Measurements from ENCODE around the gene CCDC83.
"Not testable (repeated sequence)": the region's sequence is repeated elsewhere in the genome, so short reads cannot be mapped to it uniquely, and the experiment has no call there.

The CCDC83 gene

DNA sequence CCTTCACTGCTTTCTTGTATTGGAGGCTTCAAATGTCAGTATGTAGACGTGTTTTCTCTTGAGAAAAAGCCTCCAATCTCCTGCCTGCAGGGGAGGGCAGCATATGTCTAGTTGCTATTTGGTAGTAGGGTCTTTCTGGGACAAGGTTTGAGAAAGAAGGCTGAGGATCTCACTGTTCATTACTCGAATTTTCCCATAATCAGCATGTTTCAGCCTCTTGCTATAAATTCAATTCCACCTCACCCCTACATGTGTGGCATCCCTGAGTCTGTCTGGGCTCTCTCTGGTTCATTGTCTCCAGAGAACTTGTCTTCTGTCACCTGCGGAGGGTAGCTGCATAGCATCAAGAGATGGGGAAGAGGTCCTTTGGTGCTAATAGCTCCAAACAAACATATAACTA is 19.5 kb upstream of the CCDC83 start:
- DNase-seq (ENCODE audit: low read depth): no peak

DNA sequence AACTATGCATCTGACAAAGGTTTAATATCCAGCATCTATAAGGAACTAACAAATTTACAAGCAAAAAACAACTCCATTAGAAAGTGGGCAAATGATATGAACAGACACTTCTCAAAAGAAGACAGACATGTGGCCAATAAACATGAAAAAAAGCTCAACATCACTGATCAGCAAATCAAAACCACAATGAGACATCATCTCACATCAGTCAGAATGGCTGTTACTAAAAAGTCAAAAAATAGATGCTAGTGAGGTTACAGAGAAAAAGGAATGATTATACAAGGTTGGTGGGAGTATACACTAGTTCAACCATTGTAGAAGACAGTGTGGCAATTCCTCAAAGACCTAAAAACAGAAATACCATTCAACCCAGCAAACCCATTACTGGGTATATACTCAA is 14.3 kb upstream of the CCDC83 start:
- DNase-seq (ENCODE audit: low read depth): not testable (repeated sequence)

- no peak for DNase-seq (ENCODE audit: low read depth)
Measured at GRCh38 chr11:85843929-85844328, 11.3 kb upstream of the CCDC83 start.

DNA sequence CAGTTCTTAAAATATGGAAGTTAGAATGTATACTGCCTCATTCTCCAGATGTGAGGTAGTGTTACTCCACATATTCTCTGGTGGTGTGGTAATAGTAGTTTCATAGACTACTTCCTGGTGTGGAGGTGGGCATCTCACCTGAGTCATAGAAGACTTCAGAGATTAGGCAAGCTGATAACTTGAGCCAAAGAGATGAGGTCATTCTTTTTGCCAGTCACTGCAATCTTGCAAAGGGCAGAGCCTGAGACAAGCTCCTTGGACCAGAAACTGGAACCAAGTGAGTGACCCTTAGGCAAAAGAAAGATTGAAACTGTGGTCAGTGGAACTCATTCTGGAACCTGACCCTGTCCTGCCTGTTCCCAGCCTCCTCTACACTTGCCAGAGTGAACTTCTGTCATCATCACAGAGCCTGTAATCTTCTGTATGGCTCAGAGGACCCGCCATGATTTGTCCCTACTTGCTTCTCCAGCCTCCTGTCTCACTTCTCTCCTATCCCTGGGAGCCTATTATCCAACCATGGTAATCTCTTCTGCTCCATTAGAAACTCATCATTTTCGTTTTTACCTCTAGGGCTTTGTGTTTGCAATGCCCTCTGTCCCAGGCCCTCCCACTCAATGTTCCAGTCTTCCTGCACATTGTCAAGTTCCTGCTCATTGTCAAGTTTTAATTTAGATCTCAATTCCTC is 10.6 kb upstream of the CCDC83 start:
- no peak for DNase-seq (ENCODE audit: low read depth)

- no peak for DNase-seq (ENCODE audit: low read depth)
Measured at GRCh38 chr11:85845124-85845631, 10.0 kb upstream of the CCDC83 start.

GRCh38 chr11:85847436-85847835 is 7.7 kb upstream of the CCDC83 start:
- DNase-seq (ENCODE audit: low read depth): no peak

DNA sequence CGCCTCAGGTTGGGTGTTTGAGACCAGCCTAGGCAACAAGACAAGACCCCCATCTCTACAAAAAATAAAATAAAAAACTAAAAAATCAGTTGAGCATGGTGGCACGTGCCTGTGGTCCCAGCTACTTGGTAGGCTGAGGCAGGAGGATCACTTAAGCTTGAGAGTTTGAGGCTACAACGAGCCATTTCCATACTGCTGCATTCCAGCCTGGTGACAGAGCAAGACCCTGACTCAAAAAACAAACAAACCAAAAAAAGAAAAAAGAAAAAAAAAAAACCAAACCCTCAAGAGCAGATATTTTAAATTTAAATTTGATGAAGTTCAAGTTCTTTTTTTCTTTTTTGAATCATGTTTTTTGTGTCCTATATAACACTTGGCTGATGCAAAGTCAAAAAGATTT is 7.2 kb upstream of the CCDC83 start:
- DNase-seq (ENCODE audit: low read depth): no peak

DNA sequence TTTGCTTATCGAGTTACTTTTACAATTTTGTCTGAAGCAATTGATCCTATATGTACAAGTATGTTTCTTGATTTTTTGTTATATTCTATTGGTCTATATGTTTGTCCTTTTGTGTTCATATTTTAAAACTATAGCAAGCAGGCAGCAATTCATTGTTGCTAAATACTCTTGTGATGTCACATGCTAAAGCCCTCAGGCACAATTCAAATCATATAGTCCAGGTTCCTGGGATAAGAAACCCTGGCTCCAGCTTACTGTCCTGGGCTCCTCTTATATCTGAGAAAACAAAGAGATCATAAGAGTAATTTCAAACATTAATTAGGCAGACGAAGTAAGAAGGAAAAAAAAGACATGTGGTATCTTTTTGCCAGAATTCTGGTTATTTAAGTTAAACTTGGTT is 6.6 kb upstream of the CCDC83 start:
- DNase-seq (ENCODE audit: low read depth): no peak

DNA sequence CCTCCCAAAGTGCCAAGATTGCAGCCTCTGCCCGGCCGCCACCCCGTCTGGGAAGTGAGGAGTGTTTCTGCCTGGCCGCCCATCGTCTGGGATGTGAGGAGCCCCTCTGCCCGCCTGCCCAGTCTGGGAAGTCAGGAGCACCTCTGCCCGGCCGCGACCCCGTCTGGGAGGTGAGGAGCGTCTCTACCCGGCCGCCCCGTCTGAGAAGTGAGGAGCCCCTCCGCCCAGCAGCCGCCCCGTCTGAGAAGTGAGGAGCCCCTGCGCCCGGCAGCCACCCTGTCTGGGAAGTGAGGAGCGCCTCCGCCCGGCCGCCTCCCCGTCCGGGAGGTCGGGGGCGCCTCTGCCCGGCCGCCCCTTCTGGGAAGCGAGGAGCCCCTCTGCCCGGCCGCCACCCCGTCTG is 2.4 kb upstream of the CCDC83 start:
- DNase-seq (ENCODE audit: low read depth): not testable (repeated sequence)

- DNase-seq (ENCODE audit: low read depth): not testable (repeated sequence)
Measured at GRCh38 chr11:85853541-85853940, 1.6 kb upstream of the CCDC83 start.

- no peak for DNase-seq (ENCODE audit: low read depth)
Measured at GRCh38 chr11:85854212-85854556, 999 bp upstream of the CCDC83 start.

DNA sequence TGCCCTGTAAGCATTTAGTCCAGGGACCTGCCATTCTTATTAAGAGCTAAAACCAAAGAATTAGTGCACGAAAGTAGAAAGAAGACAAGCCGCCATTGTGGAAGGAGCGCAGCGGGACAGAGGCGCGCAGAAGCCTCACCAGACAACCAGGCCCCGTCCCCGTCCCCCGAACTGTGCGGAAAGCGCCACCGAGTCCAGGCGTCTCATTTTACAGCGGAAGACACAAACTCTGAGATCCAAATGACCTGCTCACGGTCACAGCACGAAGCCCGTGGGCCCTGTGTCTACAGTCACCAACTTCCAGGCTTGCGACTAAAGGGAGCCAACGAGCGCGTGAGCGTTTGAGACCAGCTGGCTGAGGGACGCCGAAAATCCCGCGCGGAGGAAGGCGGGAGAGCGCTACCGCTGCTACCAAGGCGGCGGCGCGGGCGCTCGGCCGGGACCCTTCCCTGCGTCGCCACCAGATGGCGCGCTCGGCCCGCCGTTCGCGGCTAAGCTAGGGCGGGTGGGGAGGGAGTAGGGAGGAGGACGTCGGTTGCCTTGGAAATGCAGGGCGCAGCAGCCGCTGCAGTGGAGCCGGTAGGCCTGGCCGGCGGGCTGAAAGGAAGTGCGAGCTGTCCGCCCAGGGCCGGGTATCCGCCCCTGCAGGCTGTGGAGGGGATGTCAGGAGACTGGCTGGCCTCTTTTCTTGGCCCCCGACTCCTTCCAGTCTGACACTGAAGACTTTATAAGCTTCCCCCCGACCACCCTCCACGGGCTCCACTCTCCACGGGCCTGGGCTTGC is 434 bp upstream of the CCDC83 start:
- peak; percentile 81 for DNase-seq (ENCODE audit: low read depth)

GRCh38 chr11:85857098-85857497 is 1.9 kb downstream of the CCDC83 start:
- DNase-seq (ENCODE audit: low read depth): no peak

- DNase-seq (ENCODE audit: low read depth): not testable (repeated sequence)
Measured at GRCh38 chr11:85859541-85859940, 4.4 kb downstream of the CCDC83 start.

DNA sequence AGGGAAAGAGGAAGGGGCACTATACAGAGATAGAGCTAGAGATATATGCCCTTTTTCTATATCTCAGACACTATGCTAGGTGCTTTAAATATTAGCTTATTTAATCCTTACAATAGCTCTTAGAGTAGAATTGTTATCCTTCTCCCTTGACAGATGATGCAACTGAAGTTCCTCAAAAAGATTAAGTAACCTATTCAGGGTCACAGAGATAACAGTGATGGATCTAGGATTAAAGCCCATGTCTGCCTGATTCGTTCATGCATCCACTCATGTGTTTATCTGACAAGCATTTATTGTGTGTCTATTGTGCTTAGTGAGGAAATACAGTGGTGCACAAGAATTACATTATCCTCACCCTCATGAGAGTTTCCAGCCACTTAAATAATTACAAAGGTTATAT is 8.7 kb downstream of the CCDC83 start:
- no peak for DNase-seq (ENCODE audit: low read depth)

DNA sequence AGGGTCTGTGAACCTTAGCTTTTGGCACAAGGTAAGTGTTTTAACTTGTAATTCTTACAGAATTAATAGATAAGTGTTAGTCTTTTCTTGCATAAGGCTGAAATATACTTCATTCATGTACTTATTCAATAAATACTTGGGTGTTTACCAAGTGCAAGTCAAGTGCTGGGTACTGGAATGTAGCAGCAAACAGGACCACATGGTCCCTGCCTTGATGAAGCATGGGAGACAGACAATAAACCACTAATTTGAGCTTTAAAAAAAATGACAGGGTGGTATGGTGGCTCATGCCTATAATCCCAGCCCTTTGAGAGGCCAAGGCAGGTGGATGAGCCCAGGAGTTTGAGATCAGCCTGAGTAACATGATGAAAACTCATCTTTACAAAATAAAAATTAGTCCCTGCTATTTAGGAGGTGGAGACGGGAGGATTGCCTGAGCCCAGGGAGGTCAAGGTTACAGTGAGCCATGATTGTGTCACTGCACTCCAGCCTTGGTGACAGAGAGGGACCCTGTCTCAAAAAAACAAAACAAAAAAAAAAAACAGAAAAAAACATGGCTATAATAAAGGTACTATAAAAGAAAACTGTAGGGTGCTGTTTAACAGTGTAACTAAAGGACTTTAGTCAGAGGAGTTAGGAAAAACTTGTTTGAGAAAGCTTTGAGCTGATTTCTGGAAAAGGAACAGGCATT is 11.1 kb downstream of the CCDC83 start:
- DNase-seq (ENCODE audit: low read depth): no peak

GRCh38 chr11:85867751-85868150 is 12.6 kb downstream of the CCDC83 start:
- DNase-seq (ENCODE audit: low read depth): no peak

GRCh38 chr11:85869781-85870180 is 14.6 kb downstream of the CCDC83 start:
- DNase-seq (ENCODE audit: low read depth): no peak

- DNase-seq (ENCODE audit: low read depth): no peak
Measured at GRCh38 chr11:85874265-85874664, 19.1 kb downstream of the CCDC83 start.

GRCh38 chr11:85875505-85875904 is 20.3 kb downstream of the CCDC83 start:
- no peak for DNase-seq (ENCODE audit: low read depth)

GRCh38 chr11:85884581-85885021 is 29.4 kb downstream of the CCDC83 start:
- no peak for DNase-seq (ENCODE audit: low read depth)

DNA sequence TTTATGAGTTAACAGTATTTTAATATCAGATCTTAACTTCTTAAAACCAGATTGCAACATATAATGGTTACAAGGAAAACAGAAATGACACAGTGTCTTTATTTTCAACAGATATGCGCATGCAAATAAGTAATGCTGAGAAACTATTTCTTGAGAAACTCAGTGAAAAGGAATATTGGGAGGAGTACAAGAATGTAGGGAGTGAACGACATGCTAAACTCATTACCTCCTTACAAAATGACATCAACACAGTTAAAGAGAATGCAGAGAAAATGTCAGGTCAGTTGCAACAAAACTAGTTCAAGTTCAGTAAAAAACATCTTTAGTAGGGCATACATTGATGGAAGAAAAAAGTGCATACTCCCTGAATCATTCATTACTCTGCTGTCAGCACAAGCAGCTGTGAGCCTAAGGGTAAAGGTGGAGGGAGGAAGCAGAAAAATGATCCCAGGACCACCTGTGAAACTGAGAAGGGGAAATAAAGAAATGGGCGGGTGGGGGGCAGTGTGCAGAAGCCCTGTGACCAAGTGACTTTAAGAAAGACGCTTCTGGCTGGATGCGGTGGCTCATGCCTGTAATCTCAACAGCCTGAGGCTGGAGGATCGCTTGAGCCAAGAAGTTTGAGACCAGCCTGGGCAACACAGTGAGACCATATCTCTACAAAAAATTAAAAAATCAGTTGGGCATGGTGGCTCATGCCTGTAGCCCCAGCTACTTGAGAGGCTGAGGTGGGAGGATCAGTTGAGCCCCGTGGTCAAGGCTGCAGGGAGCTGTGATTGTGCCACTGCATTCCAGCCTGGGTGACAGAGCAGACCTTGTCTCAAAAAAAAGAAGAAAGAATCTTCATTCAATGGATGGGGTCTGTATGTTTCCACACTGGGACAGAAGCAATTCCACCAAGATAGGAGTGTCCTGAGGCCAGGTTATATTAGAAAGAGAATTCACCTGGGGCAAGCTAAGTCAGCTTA is 31.2 kb downstream of the CCDC83 start:
- no peak for DNase-seq (ENCODE audit: low read depth)
